Naive thymus-derived CD8-positive, alpha-beta T cell (primary cell): ENCODE results near the gene PTPRT. TPM values are rescaled to one million over a fixed set of nuclear protein-coding genes. Genes with fewer than 3 reads are reported as not detected.
"Not testable (repeated sequence)": the region's sequence is repeated elsewhere in the genome, so short reads cannot be mapped to it uniquely, and the experiment has no call there.

Experiments used
- ATAC-seq, 2 donors: fragments of 150-1000 bp; cut with Tn5 transposase in 1 of 2; sonication (Bioruptor Pico), chemical (Tn5 transposase) in 1 of 2; 1 replicate in 1 of 2; 2 replicates in 1 of 2; pipeline ENCODE4 v1.10.0; 2021; ENCODE audit warnings: mild to moderate bottlenecking in 2 of 2, moderate library complexity in 2 of 2
- POLR2A ChIA-PET: fragments of 350-600 bp; sonication (Branson Sonifier 250); formaldehyde crosslinking; loops from one replicate; lab custom pipeline; 2021; ENCODE audit warnings: antibody characterized with exemption; lab: Charles Lee
- DNase-seq, 10 donors: peaks; one replicate each; pipeline versions ENCODE4 v3.0.0 to v3.0.0-alpha.2; 2020 to 2022
- H3K27ac Mint-ChIP-seq, 10 donors: one replicate each; pipeline ENCODE4 v1.8.0; 2020 to 2022; ENCODE audit warnings: mild to moderate bottlenecking in 10 of 10, mixed read lengths in 10 of 10, moderate library complexity in 4 of 10, inconsistent platforms in 1 of 10
- H3K27me3 Mint-ChIP-seq, 5 donors: one replicate each; pipeline ENCODE4 v1.8.0; 2021 to 2022; ENCODE audit warnings: mixed read lengths in 5 of 5
- H3K36me3 Mint-ChIP-seq, 3 donors: one replicate each; pipeline ENCODE4 v1.8.0; 2020 to 2022; ENCODE audit warnings: mixed read lengths in 3 of 3, mild to moderate bottlenecking in 2 of 3, inconsistent platforms in 1 of 3
- H3K4me1 Mint-ChIP-seq, 4 donors: one replicate each; pipeline ENCODE4 v1.8.0; 2021 to 2022; ENCODE audit warnings: mixed read lengths in 4 of 4
- H3K4me3 Mint-ChIP-seq, 10 donors: one replicate each; pipeline ENCODE4 v1.8.0; 2020 to 2022; ENCODE audit warnings: mild to moderate bottlenecking in 10 of 10, mixed read lengths in 10 of 10, moderate library complexity in 6 of 10, inconsistent platforms in 1 of 10
- H3K9me3 Mint-ChIP-seq, 9 donors: one replicate each; pipeline ENCODE4 v1.8.0; 2020 to 2022; ENCODE audit warnings: mixed read lengths in 9 of 9, mild to moderate bottlenecking in 3 of 9, inconsistent platforms in 1 of 9, moderate library complexity in 1 of 9
- polyA plus RNA-seq, 3 donors: library from polyadenylated mRNA; unstranded; fragments of 300-500 nt; fragmentation: Illumina TruSeq; gene quantifications; one replicate each; pipeline ENCODE4 v1.2.3, GENCODE V29; 2021
- total RNA-seq, 8 experiments: library from RNA in 2 of 8; stranded (reverse) in 2 of 8; gene quantifications; one replicate each; pipeline ENCODE4 v1.2.3 and lab custom pipeline; 2021 to 2026

PTPRT gene
- total and polyA plus RNA-seq, 5 experiments from 2014 or later, result not detected

DNA sequence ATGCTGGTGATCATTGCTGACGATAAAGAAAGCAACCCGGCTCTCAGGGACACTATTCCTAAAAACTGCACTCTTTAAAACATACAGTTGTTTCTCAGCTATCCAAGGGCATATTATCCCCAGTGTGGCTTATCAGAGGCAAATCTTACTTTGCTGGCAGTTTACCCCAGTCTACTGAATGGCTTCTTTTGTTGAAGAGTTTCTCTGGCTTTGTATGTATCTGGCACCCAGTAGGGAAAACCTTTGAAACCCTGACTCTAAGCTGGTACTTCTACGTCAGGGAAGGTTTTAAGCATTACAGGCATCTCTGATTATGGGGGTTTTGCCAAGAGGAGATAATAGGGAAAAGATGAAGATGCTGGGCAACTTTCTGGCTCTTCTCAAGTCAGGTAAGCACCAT is 933.9 kb downstream of the PTPRT start:
- ATAC-seq, result no peak
- POLR2A ChIA-PET, result no interaction called here
- DNase-seq, result no peak
- Mint-ChIP-seq H3K9me3 (peaks cover 0 to 25% (median 1%) of the 10 kb centered on the region in 9 donors), H3K4me1 (no peaks in the 10 kb centered on the region), H3K36me3 (no peaks in the 10 kb centered on the region), H3K4me3 (no peak overlapping the region), H3K27me3 (peaks cover 0 to 7% (median 0%) of the 10 kb centered on the region in 5 donors), H3K27ac (no peak overlapping the region)

DNA sequence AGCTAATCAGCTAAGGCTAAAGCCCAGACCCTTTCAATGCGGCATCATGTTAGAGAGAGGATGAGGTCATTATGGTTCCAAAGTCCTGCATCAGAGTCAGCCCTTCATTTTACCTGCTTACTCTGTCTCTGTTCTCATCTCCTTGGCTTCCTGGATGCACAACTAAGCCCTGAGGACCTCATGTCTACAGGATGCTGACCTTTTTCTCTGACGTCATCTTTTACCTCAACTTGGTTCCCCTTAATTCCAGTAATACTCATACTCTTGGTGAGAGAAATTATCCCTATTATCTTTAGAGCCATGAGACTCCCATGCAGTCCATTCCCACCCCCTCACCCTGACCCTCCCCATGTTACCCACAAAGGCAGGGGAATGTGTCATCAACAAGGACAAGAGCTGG is 935.0 kb downstream of the PTPRT start:
- DNase-seq (no peak), ATAC-seq (no peak)
- H3K9me3 Mint-ChIP-seq, result peaks cover 0 to 18% (median 1%) of the 10 kb centered on the region in 9 donors
- H3K4me3 Mint-ChIP-seq, result no peak overlapping the region
- H3K27me3 Mint-ChIP-seq, result peaks cover 0 to 4% (median 0%) of the 10 kb centered on the region in 5 donors
- POLR2A ChIA-PET, result no interaction called here
- H3K4me1 Mint-ChIP-seq, result no peaks in the 10 kb centered on the region
- no peaks in the 10 kb centered on the region for H3K36me3 Mint-ChIP-seq
- no peak overlapping the region for H3K27ac Mint-ChIP-seq

DNA sequence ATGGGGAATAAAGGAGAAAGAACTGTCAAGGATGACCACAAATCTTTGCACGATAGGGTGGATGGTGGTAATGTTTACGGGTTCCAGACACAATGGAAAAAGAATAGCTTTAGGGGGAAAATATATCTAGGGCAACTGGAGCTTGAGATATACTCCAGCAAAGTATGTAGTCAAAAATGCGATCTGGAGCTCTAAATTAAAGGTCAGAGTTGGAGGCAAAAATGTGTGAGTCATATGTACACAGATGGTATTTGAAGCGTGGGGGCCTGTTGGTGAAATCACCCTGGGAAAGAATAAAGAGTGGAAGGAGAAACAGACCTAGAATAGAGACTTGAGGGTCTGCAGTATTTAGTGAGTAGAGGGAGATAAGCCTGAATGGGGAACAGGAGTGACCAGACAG is 937.6 kb downstream of the PTPRT start:
- Mint-ChIP-seq H3K4me1 (no peaks in the 10 kb centered on the region), H3K36me3 (no peaks in the 10 kb centered on the region), H3K27me3 (peaks cover 0 to 11% (median 0%) of the 10 kb centered on the region in 5 donors), H3K9me3 (peaks cover 0 to 27% (median 3%) of the 10 kb centered on the region in 9 donors), H3K4me3 (no peak overlapping the region), H3K27ac (no peak overlapping the region)
- no peak for ATAC-seq
- POLR2A ChIA-PET, result no interaction called here
- DNase-seq, result no peak

DNA sequence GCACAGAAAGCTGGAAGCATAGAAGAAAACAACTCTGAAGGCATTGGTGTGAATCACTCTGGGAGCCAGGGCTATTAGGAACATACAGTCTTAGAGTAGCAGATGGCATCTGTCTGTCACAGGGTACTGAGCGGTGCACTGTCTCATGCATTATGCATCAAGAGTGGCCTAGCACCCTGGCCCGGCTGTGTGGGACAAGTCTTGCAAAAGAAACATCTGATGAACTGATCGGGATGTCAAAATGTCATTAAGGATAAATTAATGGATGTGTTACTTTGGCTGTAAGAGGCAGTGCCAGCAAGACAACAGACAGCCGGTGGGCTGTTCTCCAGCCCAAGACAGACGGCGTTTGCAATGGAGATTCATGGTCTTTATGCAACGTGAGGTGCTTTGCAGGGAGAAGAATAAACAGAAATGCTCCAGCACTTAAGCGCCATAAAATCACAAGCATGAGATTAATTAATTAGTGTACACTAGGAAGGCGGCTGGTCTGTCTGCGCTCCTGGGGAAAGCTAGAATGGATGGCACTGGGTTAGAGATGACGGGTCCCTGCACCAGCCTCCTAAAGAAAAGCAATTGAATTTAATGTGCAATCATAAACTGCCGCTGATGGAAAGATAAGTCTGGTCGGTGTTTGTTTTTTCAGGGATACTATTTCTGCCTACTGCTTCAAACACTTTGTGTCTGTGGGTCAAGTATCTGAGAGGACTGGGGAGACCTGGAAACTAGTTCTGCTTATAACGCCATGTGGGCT is 970.9 kb downstream of the PTPRT start:
- H3K27ac Mint-ChIP-seq, result no peak overlapping the region
- H3K27me3 Mint-ChIP-seq, result peaks cover 0 to 3% (median 0%) of the 10 kb centered on the region in 5 donors
- no peak for ATAC-seq
- H3K9me3 Mint-ChIP-seq, result peaks cover 0 to 15% (median 5%) of the 10 kb centered on the region in 9 donors
- no peak for DNase-seq
- no peaks in the 10 kb centered on the region for H3K4me1 Mint-ChIP-seq
- no peaks in the 10 kb centered on the region for H3K36me3 Mint-ChIP-seq
- POLR2A ChIA-PET, result no interaction called here
- H3K4me3 Mint-ChIP-seq, result no peak overlapping the region

DNA sequence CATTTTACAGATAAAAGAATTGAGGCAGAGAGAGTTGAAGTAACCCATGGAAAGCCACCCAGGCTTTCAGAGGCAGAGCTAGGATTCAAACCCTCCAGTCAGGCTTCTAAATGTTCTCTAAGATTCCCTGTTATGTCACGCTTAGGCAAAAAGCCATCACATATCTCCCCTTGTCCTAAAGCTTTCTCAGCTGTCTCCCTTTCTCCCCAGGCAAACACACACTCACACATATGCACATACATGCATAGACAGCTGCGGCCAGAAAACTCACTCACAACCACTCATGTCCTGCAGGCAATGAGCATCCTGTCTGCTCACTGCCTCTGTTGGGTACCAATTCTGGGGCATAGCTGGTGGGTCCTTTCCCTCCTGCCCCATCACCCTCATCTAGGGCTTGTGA is 975.6 kb downstream of the PTPRT start:
- DNase-seq (no peak), ATAC-seq (no peak)
- H3K4me3 Mint-ChIP-seq, result no peak overlapping the region
- H3K9me3 Mint-ChIP-seq, result peaks cover 0 to 18% (median 2%) of the 10 kb centered on the region in 9 donors
- no peaks in the 10 kb centered on the region for H3K36me3 Mint-ChIP-seq
- POLR2A ChIA-PET, result no interaction called here
- peaks cover 0 to 3% (median 0%) of the 10 kb centered on the region in 5 donors for H3K27me3 Mint-ChIP-seq
- H3K27ac Mint-ChIP-seq, result no peak overlapping the region
- no peaks in the 10 kb centered on the region for H3K4me1 Mint-ChIP-seq

DNA sequence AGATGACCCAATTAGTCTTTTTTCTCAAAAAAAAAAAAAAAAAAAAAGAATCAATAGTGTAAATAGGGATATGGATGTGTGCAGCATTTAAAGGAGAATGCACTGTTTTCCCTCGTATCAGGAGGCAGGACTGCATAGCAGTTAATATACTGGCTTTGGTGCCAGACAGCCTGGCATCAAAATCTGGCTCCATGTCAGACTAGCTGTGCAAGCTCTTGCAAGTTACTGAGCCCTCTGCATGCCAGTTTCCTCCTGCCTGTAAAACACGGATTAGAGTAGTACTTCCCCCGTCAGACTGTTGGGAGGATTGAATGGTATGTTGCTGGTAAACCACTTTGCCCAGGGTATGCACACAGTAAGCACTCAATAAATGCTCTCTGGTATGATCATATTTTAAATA is 977.3 kb downstream of the PTPRT start:
- no peak for DNase-seq
- Mint-ChIP-seq H3K27ac (no peak overlapping the region), H3K4me1 (no peaks in the 10 kb centered on the region), H3K27me3 (peaks cover 0 to 3% (median 0%) of the 10 kb centered on the region in 5 donors), H3K4me3 (no peak overlapping the region), H3K9me3 (peaks cover 0 to 24% (median 5%) of the 10 kb centered on the region in 9 donors), H3K36me3 (no peaks in the 10 kb centered on the region)
- POLR2A ChIA-PET, result no interaction called here
- ATAC-seq, result no peak

DNA sequence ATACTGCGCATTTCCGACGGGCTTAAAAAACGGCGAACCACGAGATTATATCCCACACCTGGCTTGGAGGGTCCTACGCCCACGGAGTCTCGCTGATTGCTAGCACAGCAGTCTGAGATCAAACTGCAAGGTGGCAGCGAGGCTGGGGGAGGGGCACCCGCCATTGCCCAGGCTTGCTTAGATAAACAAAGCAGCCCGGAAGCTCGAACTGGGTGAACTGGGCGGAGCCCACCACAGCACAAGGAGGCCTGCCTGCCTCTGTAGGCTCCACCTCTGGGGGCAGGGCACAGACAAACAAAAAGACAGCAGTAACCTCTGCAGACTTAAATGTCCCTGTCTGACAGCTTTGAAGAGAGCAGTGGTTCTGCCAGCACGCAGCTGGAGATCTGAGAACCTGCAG is 983.1 kb downstream of the PTPRT start:
- POLR2A ChIA-PET, H3K4me1 Mint-ChIP-seq, H3K27me3 Mint-ChIP-seq, H3K36me3 Mint-ChIP-seq, H3K4me3 Mint-ChIP-seq, DNase-seq, ATAC-seq, H3K27ac Mint-ChIP-seq: not testable (repeated sequence)
- peaks cover 0 to 17% (median 4%) of the 10 kb centered on the region in 9 donors for H3K9me3 Mint-ChIP-seq

DNA sequence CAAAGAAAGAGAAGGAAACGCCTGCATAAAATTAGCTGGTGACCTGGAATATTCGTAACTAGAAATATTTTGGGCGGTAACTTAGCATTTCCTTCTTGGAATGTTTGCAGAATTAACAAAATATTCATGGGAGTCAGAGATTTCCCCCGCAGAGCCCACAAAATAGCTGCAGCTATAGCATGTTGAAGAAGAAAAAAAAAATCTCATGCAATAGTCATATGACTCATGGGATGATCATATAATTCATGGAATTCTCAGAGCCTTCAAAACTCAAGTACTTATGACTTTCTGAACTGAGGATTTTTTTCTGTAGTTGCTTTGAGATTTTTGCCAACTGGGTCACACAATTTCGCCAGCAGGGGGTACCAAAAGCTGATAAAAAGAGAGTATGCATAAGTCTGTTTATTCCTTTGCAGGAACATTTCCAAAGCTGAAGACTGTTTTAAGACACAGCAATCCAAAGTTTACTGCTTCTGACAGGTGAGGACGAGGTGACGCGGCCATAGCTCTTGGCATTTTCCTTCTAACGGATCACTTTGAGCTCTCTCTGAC is 985.5 kb downstream of the PTPRT start:
- no peak overlapping the region for H3K4me3 Mint-ChIP-seq
- H3K27me3 Mint-ChIP-seq, result peaks cover 1 to 16% (median 3%) of the 10 kb centered on the region in 5 donors
- H3K4me1 Mint-ChIP-seq, result no peaks in the 10 kb centered on the region
- POLR2A ChIA-PET, result no interaction called here
- DNase-seq, result no peak
- H3K36me3 Mint-ChIP-seq, result no peaks in the 10 kb centered on the region
- peaks cover 0 to 15% (median 4%) of the 10 kb centered on the region in 9 donors for H3K9me3 Mint-ChIP-seq
- ATAC-seq, result no peak
- no peak overlapping the region for H3K27ac Mint-ChIP-seq

DNA sequence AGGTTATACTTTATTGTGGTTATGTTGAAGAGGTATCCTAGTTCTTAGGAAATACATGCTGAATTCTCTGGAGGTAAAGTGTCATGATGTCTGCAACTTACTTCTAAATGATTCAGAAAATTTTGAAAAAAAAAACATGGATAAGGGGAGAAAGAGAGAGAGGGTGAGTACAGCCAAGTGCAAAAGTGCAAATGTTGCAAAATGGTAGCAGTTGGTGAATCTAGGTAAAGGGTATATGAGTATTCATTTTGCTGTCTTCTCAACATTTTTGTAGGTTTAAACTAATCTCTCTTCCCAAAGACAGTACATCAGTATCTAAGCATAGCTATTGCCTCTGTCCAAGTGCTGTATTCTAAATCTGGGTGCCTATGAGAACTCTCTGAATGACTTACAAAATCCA is 992.1 kb downstream of the PTPRT start:
- DNase-seq (no peak), ATAC-seq (no peak)
- Mint-ChIP-seq H3K36me3 (no peaks in the 10 kb centered on the region), H3K27ac (no peak overlapping the region), H3K4me3 (no peak overlapping the region), H3K4me1 (no peaks in the 10 kb centered on the region), H3K27me3 (peaks cover 1 to 16% (median 2%) of the 10 kb centered on the region in 5 donors), H3K9me3 (peaks cover 0 to 3% (median 0%) of the 10 kb centered on the region in 9 donors)
- POLR2A ChIA-PET, result no interaction called here

DNA sequence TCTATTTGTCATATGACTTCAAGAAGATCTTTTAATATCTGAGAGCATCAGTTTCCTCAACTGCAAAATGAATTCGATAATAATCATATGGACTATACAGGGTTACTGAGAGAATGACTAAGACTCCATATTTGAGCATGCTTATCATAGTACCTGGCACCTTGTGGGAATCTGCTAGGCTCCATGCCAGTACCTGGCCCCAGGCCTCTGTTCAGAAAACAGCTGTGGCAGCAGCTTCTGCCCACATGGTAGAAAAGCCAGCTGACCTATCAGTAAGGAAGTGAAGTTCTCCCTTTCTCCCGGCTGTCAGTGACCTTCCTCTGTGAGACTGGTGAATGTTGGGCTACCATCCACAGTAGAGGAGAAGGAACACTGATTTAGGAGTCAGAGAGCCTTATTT is 996.6 kb downstream of the PTPRT start:
- no peak for DNase-seq
- H3K27ac Mint-ChIP-seq, result no peak overlapping the region
- H3K27me3 Mint-ChIP-seq, result peaks cover 0 to 3% (median 1%) of the 10 kb centered on the region in 5 donors
- POLR2A ChIA-PET, result no interaction called here
- no peaks in the 10 kb centered on the region for H3K4me1 Mint-ChIP-seq
- no peak overlapping the region for H3K4me3 Mint-ChIP-seq
- H3K9me3 Mint-ChIP-seq, result peaks cover 0 to 14% (median 0%) of the 10 kb centered on the region in 9 donors
- H3K36me3 Mint-ChIP-seq, result no peaks in the 10 kb centered on the region
- no peak for ATAC-seq

DNA sequence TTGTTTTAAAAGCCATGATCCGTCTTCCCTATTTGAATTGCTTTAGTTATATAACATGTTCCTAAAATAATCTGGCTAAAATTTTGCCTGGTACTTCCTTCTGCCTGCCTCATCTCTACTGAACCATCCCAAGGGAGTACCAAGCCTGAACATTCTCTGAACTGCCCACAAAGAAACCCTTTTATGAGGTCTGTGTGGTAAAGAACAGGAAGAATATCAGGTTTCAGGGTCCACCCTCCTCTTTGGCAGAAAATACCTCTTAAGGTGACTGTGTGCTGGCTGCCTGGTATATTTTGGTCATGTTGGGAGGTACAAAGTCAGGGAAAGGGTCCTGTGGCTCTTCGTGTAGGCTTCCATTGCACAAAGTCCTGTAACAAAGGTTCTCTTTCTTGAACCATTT is 997.4 kb downstream of the PTPRT start:
- Mint-ChIP-seq H3K36me3 (no peaks in the 10 kb centered on the region), H3K4me3 (no peak overlapping the region), H3K4me1 (no peaks in the 10 kb centered on the region), H3K27ac (no peak overlapping the region), H3K9me3 (peaks cover 0 to 16% (median 2%) of the 10 kb centered on the region in 9 donors), H3K27me3 (peaks cover 0 to 3% (median under 1%) of the 10 kb centered on the region in 5 donors)
- DNase-seq (no peak), ATAC-seq (no peak)
- POLR2A ChIA-PET, result no interaction called here

DNA sequence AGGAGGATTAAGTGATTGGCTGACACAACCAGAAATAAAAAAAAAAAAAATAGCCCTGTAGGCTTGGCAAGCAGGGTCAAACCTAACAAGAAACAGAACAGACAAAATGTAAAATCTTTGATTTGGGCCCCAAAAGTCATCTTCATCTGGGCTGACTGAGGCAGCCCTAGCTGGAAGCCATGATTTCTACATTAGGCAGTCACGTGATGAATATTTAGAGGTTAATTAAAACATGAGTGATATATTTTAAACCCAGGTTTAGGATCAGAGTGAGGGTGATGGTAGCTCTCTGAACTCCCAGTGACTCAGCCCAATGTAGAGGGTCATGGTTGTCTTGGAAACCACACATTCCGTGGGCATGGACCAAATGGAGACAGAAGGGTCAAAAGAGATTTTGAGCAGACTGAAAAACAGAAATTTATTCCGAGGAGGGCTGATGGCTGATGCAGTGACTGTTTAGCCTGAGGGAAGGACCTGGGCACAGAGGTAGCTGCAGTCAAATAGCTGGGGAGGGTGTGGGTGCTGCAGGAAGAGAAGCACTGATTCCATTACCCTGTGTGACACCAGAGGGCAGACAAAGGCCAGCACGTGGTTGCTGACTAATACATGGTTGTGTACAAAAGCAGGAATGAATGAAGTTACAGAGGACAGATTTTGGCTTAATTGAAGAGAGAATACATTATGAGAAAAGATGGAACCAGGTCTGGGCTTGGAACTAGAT is 998.4 kb downstream of the PTPRT start:
- no peak for DNase-seq
- Mint-ChIP-seq H3K4me1 (no peaks in the 10 kb centered on the region), H3K27me3 (peaks cover 0 to 3% (median 2%) of the 10 kb centered on the region in 5 donors), H3K4me3 (no peak overlapping the region), H3K36me3 (no peaks in the 10 kb centered on the region), H3K27ac (peak overlapping the region in 1 of 10 donors; percentile 54), H3K9me3 (peaks cover 0 to 17% (median 5%) of the 10 kb centered on the region in 9 donors)
- POLR2A ChIA-PET, result no interaction called here
- ATAC-seq, result no peak

DNA sequence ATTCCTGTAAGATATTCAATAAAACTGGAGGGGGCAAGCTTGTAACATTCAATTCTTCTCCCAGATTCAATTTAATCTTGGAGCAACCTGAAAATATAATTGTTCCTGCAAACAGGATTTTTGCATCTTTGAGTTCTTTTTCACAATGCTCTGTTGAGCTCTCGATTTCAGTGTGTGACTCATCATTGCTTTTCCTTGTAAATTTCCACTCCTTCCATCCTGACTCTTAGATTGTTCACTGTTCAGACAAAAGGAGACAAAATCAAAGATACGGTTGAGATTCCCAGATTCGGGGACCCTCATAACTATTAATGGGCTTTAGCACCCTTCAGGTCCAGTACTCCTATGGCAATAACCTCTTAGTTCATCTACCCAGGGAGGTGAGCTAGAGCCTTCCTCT is 999.6 kb downstream of the PTPRT start:
- DNase-seq (no peak), ATAC-seq (no peak)
- H3K4me1 Mint-ChIP-seq, result no peaks in the 10 kb centered on the region
- no peak overlapping the region for H3K4me3 Mint-ChIP-seq
- no peaks in the 10 kb centered on the region for H3K36me3 Mint-ChIP-seq
- peaks cover 0 to 3% (median 2%) of the 10 kb centered on the region in 5 donors for H3K27me3 Mint-ChIP-seq
- POLR2A ChIA-PET, result no interaction called here
- peaks cover 0 to 17% (median 5%) of the 10 kb centered on the region in 9 donors for H3K9me3 Mint-ChIP-seq
- no peak overlapping the region for H3K27ac Mint-ChIP-seq
